Subcutaneous adipose tissue (tissue), 4 donors: ENCODE data around the gene TCF12. TPM values are rescaled to one million over a fixed set of nuclear protein-coding genes. Genes with fewer than 3 reads are reported as not detected.

ENCODE experiments used
- CTCF ChIP-seq: fragments of 450-650 bp; IDR thresholded peaks from one replicate; pipeline ENCODE4 v1.5.1; 2016; ENCODE audit warnings: low read depth, mild to moderate bottlenecking, control low read depth, antibody characterized with exemption, moderate library complexity
- total RNA-seq, 4 donors: library from RNA; depleted of rRNA; stranded (reverse); fragments of >200 nt; gene quantifications; one replicate each; pipeline ENCODE4 v1.1.0, GENCODE V29; 2016

TCF12 gene
- total RNA-seq, 4 donors from 2014 or later: 138 to 171 (median 166) TPM

DNA sequence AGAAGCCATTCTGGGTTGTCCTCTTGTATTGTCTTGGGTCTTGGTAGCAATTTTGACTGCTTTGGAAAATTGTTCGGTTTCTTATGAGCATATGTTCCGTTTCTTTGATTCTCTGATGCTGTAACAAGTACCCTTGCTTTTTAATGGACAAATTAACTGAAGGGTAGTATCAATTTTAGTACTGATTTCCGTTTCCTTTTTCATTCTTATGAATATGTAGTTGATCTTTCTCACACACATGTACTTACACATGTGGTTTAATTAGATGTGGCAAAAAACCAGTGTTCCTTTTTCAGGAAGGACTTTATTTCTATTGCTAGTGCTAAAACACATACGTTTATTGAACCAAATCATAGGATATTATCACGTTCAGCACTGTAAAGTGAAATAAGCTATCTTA lies 119.1 kb downstream of the TCF12 start:
- no peak for TF ChIP-seq CTCF

GRCh38 chr15:57038040-57038439 lies 119.6 kb downstream of the TCF12 start:
- TF ChIP-seq CTCF: no peak

DNA sequence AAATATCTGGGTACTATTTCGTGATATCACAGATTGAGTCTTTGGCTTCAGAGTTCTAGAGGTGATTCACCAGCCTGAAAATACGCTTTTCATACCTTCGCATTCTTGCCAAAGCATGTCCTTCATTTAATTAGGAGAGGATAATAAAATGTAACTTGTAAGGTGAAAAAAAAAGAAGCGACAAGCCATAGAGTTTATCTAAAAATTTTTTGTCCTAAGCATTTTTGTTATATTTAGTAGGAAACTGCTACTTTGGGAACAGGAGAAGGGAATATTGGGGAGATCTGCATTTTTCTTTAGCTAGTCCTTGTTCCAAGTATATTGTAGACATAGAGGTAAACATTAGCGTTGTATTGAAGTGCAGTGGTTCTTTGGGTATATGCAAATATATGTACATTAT lies 120.1 kb downstream of the TCF12 start:
- TF ChIP-seq CTCF: no peak

DNA sequence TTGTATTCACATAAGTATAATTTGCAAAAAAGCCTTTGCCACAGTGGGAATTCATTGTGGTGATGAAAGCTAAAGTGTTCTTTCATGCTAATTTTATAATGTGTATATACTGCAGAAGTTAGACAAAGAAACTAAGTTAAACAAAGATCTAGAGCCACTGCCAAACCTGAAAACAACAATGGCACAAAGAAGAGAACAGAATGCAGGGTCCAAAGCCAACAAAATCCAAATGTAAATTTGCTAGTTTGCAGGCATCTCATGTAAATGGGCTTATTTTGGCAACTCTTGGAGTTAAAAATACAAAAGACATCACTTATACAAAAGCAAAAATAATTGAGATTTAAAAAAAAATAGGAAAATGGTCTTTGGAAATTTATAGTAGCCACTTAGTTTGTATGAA lies 123.0 kb downstream of the TCF12 start:
- no peak for TF ChIP-seq CTCF

GRCh38 chr15:57044072-57044702 lies 125.7 kb downstream of the TCF12 start:
- TF ChIP-seq CTCF: no peak

GRCh38 chr15:57044970-57045369 lies 126.5 kb downstream of the TCF12 start:
- no peak for TF ChIP-seq CTCF

GRCh38 chr15:57045741-57046382 lies 127.4 kb downstream of the TCF12 start:
- TF ChIP-seq CTCF: no peak
